ENCODE data around the gene PCCA. TPM values are rescaled to one million over a fixed set of nuclear protein-coding genes. Genes with fewer than 3 reads are reported as not detected.

PCCA gene
- total and polyA plus RNA-seq, 2 of the 13 experiments (the other 11 are each of a cell fraction or from before 2014, with no cell fraction given): 15.0 to 32.2 TPM

DNA sequence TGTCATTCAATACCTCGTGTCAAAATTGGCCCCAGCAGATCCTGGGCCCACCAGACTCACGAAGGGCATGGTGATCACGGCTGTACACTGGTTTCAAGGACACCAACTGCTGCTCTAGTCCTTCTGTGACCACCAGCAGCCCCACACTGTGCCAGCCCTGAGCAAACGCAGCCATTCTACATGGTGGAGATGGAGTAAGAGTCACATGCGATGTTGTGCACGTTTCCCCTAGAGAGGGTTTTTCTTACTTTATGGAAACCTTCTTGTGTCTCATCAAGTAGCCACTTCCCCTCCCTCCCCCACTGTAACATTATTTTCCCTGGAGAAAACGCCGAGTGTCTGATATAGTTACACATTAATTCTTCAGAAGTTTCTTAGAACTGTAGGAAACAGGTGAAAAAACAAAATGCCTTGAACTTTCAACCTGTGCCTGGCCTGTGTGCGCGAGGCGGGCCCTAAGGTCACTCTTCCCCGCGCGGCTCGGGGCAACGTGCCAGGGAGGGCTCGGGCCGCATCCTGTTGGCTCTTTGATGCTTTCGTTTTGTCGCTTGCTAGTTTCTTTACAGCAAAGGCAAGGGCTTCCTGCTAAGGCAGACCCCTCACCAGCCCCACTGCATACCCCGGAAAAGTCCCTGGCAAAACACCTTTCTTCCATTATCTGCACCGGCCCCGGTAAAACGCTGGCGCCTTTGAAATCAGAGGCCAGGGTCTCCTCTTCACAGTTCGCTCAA is 455.1 kb downstream of the PCCA start (continued):
- TF ChIP-seq, protein P1, sequence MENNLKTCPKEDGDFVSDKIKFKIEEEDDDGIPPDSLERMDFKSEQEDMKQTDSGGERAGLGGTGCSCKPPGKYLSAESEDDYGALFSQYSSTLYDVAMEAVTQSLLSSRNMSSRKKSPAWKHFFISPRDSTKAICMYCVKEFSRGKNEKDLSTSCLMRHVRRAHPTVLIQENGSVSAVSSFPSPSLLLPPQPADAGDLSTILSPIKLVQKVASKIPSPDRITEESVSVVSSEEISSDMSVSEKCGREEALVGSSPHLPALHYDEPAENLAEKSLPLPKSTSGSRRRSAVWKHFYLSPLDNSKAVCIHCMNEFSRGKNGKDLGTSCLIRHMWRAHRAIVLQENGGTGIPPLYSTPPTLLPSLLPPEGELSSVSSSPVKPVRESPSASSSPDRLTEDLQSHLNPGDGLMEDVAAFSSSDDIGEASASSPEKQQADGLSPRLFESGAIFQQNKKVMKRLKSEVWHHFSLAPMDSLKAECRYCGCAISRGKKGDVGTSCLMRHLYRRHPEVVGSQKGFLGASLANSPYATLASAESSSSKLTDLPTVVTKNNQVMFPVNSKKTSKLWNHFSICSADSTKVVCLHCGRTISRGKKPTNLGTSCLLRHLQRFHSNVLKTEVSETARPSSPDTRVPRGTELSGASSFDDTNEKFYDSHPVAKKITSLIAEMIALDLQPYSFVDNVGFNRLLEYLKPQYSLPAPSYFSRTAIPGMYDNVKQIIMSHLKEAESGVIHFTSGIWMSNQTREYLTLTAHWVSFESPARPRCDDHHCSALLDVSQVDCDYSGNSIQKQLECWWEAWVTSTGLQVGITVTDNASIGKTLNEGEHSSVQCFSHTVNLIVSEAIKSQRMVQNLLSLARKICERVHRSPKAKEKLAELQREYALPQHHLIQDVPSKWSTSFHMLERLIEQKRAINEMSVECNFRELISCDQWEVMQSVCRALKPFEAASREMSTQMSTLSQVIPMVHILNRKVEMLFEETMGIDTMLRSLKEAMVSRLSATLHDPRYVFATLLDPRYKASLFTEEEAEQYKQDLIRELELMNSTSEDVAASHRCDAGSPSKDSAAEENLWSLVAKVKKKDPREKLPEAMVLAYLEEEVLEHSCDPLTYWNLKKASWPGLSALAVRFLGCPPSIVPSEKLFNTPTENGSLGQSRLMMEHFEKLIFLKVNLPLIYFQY (CRISPR knock-in tag; IDR thresholded peaks at IDR 0.05; ENCODE audit: borderline replicate concordance): no peak
- TF ChIP-seq, protein P2, sequence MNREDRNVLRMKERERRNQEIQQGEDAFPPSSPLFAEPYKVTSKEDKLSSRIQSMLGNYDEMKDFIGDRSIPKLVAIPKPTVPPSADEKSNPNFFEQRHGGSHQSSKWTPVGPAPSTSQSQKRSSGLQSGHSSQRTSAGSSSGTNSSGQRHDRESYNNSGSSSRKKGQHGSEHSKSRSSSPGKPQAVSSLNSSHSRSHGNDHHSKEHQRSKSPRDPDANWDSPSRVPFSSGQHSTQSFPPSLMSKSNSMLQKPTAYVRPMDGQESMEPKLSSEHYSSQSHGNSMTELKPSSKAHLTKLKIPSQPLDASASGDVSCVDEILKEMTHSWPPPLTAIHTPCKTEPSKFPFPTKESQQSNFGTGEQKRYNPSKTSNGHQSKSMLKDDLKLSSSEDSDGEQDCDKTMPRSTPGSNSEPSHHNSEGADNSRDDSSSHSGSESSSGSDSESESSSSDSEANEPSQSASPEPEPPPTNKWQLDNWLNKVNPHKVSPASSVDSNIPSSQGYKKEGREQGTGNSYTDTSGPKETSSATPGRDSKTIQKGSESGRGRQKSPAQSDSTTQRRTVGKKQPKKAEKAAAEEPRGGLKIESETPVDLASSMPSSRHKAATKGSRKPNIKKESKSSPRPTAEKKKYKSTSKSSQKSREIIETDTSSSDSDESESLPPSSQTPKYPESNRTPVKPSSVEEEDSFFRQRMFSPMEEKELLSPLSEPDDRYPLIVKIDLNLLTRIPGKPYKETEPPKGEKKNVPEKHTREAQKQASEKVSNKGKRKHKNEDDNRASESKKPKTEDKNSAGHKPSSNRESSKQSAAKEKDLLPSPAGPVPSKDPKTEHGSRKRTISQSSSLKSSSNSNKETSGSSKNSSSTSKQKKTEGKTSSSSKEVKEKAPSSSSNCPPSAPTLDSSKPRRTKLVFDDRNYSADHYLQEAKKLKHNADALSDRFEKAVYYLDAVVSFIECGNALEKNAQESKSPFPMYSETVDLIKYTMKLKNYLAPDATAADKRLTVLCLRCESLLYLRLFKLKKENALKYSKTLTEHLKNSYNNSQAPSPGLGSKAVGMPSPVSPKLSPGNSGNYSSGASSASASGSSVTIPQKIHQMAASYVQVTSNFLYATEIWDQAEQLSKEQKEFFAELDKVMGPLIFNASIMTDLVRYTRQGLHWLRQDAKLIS (CRISPR knock-in tag; IDR thresholded peaks at IDR 0.05): no peak
- TF ChIP-seq MBD4 (IDR thresholded peaks at IDR 0.05; ENCODE audit: borderline replicate concordance, low read length) (no peak), SP5 (CRISPR knock-in tag; IDR thresholded peaks at IDR 0.05; ENCODE audit: borderline replicate concordance, low read depth) (peak; percentile 47; the same call in 1 of the 2 replicates), FOXJ3 (CRISPR knock-in tag; IDR thresholded peaks at IDR 0.05; ENCODE audit: borderline replicate concordance) (no peak), SRSF9 (IDR thresholded peaks at IDR 0.05; ENCODE audit: borderline replicate concordance, insufficient read depth, low read depth, low read length, poor library complexity, severe bottlenecking) (no peak), ZNF83 (CRISPR knock-in tag; IDR thresholded peaks at IDR 0.05; ENCODE audit: borderline replicate concordance) (no peak), NRL (CRISPR knock-in tag; IDR thresholded peaks at IDR 0.05; ENCODE audit: borderline replicate concordance) (no peak), SNAPC5 (CRISPR knock-in tag; IDR thresholded peaks at IDR 0.05; ENCODE audit: borderline replicate concordance) (no peak), ZNF33A (CRISPR knock-in tag; IDR thresholded peaks at IDR 0.05; ENCODE audit: borderline replicate concordance) (no peak)
- TF ChIP-seq, protein P3, sequence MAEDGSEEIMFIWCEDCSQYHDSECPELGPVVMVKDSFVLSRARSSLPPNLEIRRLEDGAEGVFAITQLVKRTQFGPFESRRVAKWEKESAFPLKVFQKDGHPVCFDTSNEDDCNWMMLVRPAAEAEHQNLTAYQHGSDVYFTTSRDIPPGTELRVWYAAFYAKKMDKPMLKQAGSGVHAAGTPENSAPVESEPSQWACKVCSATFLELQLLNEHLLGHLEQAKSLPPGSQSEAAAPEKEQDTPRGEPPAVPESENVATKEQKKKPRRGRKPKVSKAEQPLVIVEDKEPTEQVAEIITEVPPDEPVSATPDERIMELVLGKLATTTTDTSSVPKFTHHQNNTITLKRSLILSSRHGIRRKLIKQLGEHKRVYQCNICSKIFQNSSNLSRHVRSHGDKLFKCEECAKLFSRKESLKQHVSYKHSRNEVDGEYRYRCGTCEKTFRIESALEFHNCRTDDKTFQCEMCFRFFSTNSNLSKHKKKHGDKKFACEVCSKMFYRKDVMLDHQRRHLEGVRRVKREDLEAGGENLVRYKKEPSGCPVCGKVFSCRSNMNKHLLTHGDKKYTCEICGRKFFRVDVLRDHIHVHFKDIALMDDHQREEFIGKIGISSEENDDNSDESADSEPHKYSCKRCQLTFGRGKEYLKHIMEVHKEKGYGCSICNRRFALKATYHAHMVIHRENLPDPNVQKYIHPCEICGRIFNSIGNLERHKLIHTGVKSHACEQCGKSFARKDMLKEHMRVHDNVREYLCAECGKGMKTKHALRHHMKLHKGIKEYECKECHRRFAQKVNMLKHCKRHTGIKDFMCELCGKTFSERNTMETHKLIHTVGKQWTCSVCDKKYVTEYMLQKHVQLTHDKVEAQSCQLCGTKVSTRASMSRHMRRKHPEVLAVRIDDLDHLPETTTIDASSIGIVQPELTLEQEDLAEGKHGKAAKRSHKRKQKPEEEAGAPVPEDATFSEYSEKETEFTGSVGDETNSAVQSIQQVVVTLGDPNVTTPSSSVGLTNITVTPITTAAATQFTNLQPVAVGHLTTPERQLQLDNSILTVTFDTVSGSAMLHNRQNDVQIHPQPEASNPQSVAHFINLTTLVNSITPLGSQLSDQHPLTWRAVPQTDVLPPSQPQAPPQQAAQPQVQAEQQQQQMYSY (CRISPR knock-in tag; IDR thresholded peaks at IDR 0.05): no peak
- TF ChIP-seq, protein P4, sequence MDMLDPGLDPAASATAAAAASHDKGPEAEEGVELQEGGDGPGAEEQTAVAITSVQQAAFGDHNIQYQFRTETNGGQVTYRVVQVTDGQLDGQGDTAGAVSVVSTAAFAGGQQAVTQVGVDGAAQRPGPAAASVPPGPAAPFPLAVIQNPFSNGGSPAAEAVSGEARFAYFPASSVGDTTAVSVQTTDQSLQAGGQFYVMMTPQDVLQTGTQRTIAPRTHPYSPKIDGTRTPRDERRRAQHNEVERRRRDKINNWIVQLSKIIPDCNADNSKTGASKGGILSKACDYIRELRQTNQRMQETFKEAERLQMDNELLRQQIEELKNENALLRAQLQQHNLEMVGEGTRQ (IDR thresholded peaks at IDR 0.05; ENCODE audit: low read depth, low read length): no peak
- TF ChIP-seq, protein P4 (CRISPR knock-in tag; IDR thresholded peaks at IDR 0.05; ENCODE audit: borderline replicate concordance): no peak
